GM15510 (cell line): Measurements from ENCODE around the gene C1QL3.

Experiments used
- POLR2A ChIP-seq: IDR thresholded peaks from 3 replicates; pipeline ENCODE4 v1.6.1; 2011; ENCODE audit warnings: borderline replicate concordance; ENCODE audit not compliant: insufficient read length; ENCODE audit errors: extremely low read depth

Gene C1QL3

GRCh38 chr10:16472828-16473227 lies 48.9 kb downstream of the C1QL3 start:
- TF ChIP-seq POLR2A = no peak

GRCh38 chr10:16470747-16471146 lies 50.9 kb downstream of the C1QL3 start:
- TF ChIP-seq POLR2A = no peak

- no peak for TF ChIP-seq POLR2A
These were observed 55.7 kb downstream of the C1QL3 start for GRCh38 chr10:16466001-16466400.
